ENCODE measurements around the gene STOX2.

DNA sequence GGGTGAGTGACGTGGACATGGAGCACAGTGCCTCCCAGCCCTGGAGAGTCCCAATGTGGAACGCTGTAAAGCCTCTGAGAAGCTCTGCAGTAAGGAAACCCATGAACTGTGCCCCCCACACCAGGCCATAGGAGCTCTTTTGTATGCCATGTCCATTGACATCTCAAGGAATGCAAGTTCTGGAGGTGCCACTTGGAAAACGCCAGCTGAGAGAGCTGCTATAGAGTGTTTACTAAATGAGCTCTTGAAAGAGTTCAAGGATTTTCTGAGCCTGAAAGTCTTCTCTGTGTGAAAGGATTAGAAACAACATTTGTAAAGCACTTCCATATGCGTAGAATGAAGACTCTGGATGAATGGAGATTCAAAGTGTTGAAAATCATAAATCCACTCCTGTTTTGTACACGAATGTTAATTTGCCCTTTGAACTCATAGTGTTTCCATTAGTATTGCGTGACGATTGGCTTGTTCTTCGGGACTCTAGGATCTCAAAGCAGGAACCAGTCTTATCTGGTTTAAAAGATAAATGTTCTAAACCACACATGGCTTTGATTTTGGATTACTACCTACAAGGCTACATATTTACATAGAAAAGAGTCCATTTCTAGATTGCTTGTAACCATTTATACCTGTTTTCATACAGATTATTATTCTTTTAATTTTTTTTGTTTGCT, 41.8 kb upstream of the STOX2 start:
- TF ChIP-seq, protein P1, sequence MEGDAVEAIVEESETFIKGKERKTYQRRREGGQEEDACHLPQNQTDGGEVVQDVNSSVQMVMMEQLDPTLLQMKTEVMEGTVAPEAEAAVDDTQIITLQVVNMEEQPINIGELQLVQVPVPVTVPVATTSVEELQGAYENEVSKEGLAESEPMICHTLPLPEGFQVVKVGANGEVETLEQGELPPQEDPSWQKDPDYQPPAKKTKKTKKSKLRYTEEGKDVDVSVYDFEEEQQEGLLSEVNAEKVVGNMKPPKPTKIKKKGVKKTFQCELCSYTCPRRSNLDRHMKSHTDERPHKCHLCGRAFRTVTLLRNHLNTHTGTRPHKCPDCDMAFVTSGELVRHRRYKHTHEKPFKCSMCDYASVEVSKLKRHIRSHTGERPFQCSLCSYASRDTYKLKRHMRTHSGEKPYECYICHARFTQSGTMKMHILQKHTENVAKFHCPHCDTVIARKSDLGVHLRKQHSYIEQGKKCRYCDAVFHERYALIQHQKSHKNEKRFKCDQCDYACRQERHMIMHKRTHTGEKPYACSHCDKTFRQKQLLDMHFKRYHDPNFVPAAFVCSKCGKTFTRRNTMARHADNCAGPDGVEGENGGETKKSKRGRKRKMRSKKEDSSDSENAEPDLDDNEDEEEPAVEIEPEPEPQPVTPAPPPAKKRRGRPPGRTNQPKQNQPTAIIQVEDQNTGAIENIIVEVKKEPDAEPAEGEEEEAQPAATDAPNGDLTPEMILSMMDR (IDR thresholded peaks at IDR 0.05; ENCODE audit: low read length): no peak
- no peak for TF ChIP-seq EZH2 (IDR thresholded peaks at IDR 0.05; ENCODE audit: borderline replicate concordance, low read length)

All from OCI-LY1 (cell line).